ENCODE measurements around the gene HDLBP.

Gene HDLBP

DNA sequence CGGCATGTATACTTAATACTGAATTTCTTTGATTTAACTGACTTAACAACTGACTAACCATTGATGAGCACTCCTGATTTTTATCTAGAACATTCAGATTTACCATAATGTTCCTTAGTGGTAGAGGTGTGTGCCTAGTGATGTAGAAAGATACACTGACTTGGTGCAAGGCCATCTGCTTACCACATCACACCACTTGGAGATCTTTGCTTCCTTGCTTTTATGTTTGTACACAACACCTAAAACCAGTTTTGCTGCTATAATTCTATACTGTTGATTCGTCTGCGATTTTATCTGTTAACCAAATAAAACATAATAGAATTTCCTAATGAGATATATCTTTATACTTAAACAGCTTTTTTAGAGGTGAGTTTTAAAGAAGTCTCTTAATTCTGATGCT, 36.8 kb upstream of the HDLBP start:
- Histone ChIP-seq H3K4me1 (ENCODE audit: control insufficient read depth, insufficient read depth, low read length) (peaks cover 3% of the 10 kb centered on the region), H3K9me3 (ENCODE audit: control insufficient read depth, insufficient read depth, low read length) (no peaks in the 10 kb centered on the region), H3K36me3 (ENCODE audit: control insufficient read depth, insufficient read depth, low read length) (peaks cover 24% of the 10 kb centered on the region; the same call in 1 of the 2 replicates), H3K27ac (ENCODE audit: low read length) (no peak overlapping the region), H3K27me3 (ENCODE audit: control insufficient read depth, insufficient read depth, low read length) (no peaks in the 10 kb centered on the region), H3K4me3 (ENCODE audit: low read length) (no peak overlapping the region)
- no CpG with 5 or more reads among the region's 3 CpGs for WGBS (ENCODE audit: insufficient coverage, insufficient read length)
- no peak for DNase-seq (ENCODE audit: low read depth, low spot score)

DNA sequence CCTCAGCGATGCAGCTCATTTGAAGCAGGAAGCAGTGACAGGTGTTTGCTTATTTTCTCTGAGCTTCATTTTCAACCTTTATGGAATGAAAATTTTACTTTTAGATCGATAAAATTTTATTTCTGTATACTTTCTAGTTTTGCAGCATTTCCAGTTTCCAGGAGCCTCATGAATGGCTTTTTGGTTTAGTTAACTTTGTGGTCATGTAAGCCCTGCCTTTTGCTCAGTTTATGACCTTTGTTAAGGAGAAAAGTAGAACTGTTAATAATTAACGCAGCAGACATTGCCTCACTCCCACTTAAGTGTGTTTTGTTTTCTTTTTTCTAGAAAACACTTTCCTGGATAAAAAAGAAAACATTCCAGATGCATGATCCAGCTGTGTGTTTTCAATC, 36.2 kb upstream of the HDLBP start:
- WGBS (ENCODE audit: insufficient coverage, insufficient read length), result no CpG with 5 or more reads among the region's 3 CpGs
- Histone ChIP-seq H3K36me3 (ENCODE audit: control insufficient read depth, insufficient read depth, low read length) (peaks cover 29% of the 10 kb centered on the region; the same call in 1 of the 2 replicates), H3K27ac (ENCODE audit: low read length) (no peak overlapping the region), H3K27me3 (ENCODE audit: control insufficient read depth, insufficient read depth, low read length) (no peaks in the 10 kb centered on the region), H3K4me1 (ENCODE audit: control insufficient read depth, insufficient read depth, low read length) (peaks cover 3% of the 10 kb centered on the region), H3K4me3 (ENCODE audit: low read length) (no peak overlapping the region), H3K9me3 (ENCODE audit: control insufficient read depth, insufficient read depth, low read length) (no peaks in the 10 kb centered on the region)
- DNase-seq (ENCODE audit: low read depth, low spot score), result no peak

DNA sequence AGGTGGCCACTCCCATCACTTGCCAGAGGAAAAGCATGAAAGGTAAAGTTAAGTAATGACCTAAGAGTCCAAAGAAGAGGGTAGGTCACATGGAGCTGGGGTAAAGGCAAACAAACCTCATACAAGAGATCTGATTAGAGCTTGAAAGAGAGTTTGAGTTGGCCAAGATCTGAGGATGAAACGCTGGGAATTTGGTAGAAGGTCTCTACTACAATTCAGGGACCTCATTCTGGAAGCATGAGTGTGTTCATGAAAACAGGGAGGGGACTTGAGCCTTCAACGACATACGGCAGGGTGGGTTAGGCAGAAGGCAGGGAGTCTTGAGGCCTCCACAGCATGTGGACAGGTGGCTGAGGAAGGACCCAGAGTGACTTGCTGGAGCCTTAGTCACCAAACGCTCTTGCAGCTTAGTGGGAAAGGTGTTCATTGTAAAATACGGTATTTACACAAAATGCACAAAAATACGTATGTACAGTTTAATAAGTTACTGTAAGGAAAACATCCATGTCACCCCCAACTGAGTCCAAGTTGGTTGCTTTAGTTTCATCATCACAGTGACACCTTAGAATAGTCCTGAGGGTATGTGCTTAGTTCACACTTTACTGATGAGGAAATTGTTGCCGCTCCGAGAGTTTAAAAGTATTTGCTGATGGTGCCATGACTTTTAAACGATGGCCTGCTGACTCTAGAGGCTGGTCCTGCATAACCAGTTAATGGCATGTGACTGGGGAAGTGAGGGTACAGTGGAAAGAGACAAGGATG, 35.6 kb upstream of the HDLBP start:
- peaks cover 31% of the 10 kb centered on the region; the same call in 1 of the 2 replicates for H3K36me3 ChIP-seq (ENCODE audit: control insufficient read depth, insufficient read depth, low read length)
- DNase-seq (ENCODE audit: low read depth, low spot score), result no peak
- no peak overlapping the region for H3K27ac ChIP-seq (ENCODE audit: low read length)
- no peaks in the 10 kb centered on the region for H3K9me3 ChIP-seq (ENCODE audit: control insufficient read depth, insufficient read depth, low read length)
- peaks cover 3% of the 10 kb centered on the region for H3K4me1 ChIP-seq (ENCODE audit: control insufficient read depth, insufficient read depth, low read length)
- no peak overlapping the region for H3K4me3 ChIP-seq (ENCODE audit: low read length)
- no peaks in the 10 kb centered on the region for H3K27me3 ChIP-seq (ENCODE audit: control insufficient read depth, insufficient read depth, low read length)
- no CpG with 5 or more reads among the region's 9 CpGs for WGBS (ENCODE audit: insufficient coverage, insufficient read length)

DNA sequence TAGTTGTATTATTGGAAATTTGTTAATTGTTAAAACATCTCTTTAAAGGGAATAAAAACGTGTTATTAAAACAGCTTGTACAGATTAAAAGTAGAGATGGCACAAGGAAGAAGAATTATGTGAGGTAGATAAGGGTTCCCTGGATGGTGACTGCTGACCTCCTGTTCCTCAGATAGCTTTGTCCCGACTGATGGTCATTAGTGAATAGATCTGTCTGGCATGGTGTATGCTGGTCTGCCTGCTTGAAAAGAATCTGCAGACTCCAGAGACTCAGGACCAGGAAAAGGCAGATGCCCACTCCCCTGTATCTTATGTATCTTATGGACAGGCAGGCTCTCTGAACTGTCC, 35.0 kb upstream of the HDLBP start:
- WGBS (ENCODE audit: insufficient coverage, insufficient read length), result 100% methylated on average over 1 of the region's 2 CpGs
- Histone ChIP-seq H3K4me3 (ENCODE audit: low read length) (no peak overlapping the region), H3K36me3 (ENCODE audit: control insufficient read depth, insufficient read depth, low read length) (peaks cover 31% of the 10 kb centered on the region; the same call in 1 of the 2 replicates), H3K27ac (ENCODE audit: low read length) (no peak overlapping the region), H3K9me3 (ENCODE audit: control insufficient read depth, insufficient read depth, low read length) (no peaks in the 10 kb centered on the region), H3K27me3 (ENCODE audit: control insufficient read depth, insufficient read depth, low read length) (no peaks in the 10 kb centered on the region), H3K4me1 (ENCODE audit: control insufficient read depth, insufficient read depth, low read length) (peaks cover 3% of the 10 kb centered on the region)
- no peak for DNase-seq (ENCODE audit: low read depth, low spot score)

DNA sequence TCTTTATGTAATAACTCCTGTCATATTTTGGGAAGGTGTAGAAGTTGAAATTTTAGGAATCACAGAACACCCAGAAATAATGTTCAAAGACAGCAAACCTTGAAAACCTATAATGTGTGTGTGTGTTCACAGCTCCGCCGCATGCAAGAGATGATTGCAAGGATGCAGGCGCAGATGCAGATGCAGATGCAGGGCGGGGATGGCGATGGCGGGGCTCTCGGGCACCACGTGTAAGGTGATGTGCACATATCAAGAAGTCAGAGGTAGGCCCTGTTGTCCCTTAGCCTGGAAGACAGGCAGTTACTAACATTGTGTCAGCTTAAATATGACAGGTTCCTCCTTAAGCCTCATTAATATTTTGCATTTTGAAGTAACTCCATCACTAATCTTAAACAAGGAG, 34.5 kb upstream of the HDLBP start:
- WGBS (ENCODE audit: insufficient coverage, insufficient read length), result no CpG with 5 or more reads among the region's 8 CpGs

DNA sequence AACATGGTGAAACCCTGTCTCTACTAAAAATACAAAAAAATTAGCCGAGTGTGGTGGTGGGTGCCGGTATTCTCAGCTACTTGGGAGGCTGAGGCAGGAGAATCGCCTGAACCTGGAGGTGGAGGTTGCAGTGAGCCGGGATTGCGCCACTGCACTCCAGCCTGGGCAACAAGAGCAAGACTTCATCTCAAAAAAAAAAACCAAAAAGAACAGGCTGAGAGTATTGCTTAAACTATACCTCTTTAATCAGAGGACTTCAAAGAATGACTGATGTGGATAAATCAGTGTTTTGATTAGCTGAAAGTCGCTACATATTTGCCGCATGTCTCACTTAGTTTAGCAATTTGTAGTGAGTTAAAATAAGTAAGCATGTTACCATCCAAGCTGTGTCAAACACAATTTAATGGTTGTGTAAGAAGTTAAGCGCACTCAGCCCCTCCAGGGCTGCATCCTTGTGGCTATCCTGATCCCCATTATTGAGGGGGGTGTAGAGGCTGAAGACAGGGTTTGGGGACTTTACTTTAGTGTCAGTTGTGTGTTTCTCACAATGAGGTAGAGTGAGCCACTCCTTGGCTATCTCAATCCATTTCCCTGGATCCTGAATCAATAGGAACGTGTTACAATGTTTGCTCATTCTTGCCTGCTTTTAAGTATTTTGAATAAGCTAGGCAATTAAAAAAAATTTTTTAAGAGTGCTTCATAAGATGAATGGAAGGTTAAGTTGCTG, 29.6 kb upstream of the HDLBP start:
- Histone ChIP-seq H3K4me3 (ENCODE audit: low read length) (no peak overlapping the region), H3K9me3 (ENCODE audit: control insufficient read depth, insufficient read depth, low read length) (no peaks in the 10 kb centered on the region), H3K4me1 (ENCODE audit: control insufficient read depth, insufficient read depth, low read length) (no peaks in the 10 kb centered on the region), H3K27ac (ENCODE audit: low read length) (no peak overlapping the region), H3K36me3 (ENCODE audit: control insufficient read depth, insufficient read depth, low read length) (peaks cover 32% of the 10 kb centered on the region), H3K27me3 (ENCODE audit: control insufficient read depth, insufficient read depth, low read length) (no peaks in the 10 kb centered on the region)
- no peak for DNase-seq (ENCODE audit: low read depth, low spot score)
- no CpG with 5 or more reads among the region's 9 CpGs for WGBS (ENCODE audit: insufficient coverage, insufficient read length)

More for the DNA sequence above, 34.5 kb upstream of the HDLBP start:
- DNase-seq (ENCODE audit: low read depth, low spot score), result no peak
- no peak overlapping the region for H3K27ac ChIP-seq (ENCODE audit: low read length)
- H3K4me1 ChIP-seq (ENCODE audit: control insufficient read depth, insufficient read depth, low read length), result peaks cover 3% of the 10 kb centered on the region
- no peak overlapping the region for H3K4me3 ChIP-seq (ENCODE audit: low read length)
- H3K9me3 ChIP-seq (ENCODE audit: control insufficient read depth, insufficient read depth, low read length), result no peaks in the 10 kb centered on the region
- no peaks in the 10 kb centered on the region for H3K27me3 ChIP-seq (ENCODE audit: control insufficient read depth, insufficient read depth, low read length)
- H3K36me3 ChIP-seq (ENCODE audit: control insufficient read depth, insufficient read depth, low read length), result peaks cover 31% of the 10 kb centered on the region; the same call in 1 of the 2 replicates

DNA sequence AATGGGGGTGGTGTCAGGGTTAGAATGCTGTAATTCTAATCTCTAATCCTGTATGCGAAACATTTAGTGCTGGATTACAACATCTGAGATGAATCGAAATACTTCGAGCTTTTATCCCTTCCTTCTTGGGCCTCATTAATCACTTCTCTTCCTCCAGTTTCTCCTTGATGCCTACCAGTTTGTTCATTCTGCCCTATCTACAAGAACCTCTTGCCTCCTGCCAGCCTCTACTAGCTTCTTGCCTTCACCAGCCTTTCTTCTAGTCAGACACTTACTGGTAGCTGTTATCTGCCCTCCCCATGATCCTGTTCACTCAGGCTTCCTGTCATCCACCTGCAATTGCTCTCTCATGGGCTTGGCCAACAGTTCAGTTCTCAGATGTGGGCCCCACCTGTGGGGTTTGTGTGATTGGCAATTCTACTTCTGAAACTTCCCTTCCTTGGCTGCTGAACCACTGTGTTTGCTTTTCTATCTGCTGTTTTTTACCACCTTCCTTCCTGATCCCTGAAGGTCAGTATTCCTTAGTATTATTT, 25.2 kb upstream of the HDLBP start:
- DNase-seq (ENCODE audit: low read depth, low spot score), result no peak
- no CpG with 5 or more reads among the region's 3 CpGs for WGBS (ENCODE audit: insufficient coverage, insufficient read length)
- H3K27ac ChIP-seq (ENCODE audit: low read length), result no peak overlapping the region

DNA sequence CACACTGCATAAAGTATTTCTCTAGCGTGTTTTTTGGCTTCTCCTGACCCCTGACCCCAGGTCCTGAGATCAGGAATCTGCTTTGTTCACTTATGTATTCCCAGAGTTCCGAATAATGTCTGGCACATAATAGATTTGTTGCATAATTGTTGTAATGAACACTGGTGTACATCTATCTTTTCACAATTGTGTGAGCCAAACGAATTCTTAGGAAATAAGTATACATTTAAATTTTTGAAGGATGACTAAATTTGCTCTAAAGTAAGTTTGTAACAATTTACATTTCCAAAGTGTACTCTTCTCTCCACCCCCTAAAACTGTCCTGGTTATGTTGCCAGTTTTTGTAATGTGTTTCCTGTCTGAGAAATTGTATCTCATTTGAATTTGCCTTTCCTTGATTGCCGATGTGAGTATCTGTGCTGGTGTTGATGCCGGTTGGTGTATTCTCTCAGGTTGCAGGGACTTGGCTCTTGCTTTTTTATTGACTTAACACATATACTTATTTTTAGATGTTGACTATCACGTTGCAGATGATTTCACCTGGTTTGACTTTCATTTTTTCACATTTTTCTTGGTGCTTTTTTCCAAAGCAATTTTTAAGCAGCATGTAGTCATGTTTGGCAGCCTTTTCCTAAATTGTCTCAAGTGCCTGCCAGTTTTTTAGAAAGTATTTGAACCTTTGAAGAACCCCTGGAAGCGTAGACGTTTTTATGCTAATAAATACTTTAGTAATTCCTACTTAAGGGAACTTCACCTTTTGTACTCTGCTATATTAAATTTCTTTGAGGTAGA, 24.6 kb upstream of the HDLBP start:
- no CpG with 5 or more reads among the region's 8 CpGs for WGBS (ENCODE audit: insufficient coverage, insufficient read length)
- H3K36me3 ChIP-seq (ENCODE audit: control insufficient read depth, insufficient read depth, low read length), result peaks cover 27% of the 10 kb centered on the region

More for the DNA sequence above, 25.2 kb upstream of the HDLBP start:
- Histone ChIP-seq H3K27me3 (ENCODE audit: control insufficient read depth, insufficient read depth, low read length) (no peaks in the 10 kb centered on the region), H3K4me3 (ENCODE audit: low read length) (no peak overlapping the region), H3K36me3 (ENCODE audit: control insufficient read depth, insufficient read depth, low read length) (peaks cover 27% of the 10 kb centered on the region), H3K4me1 (ENCODE audit: control insufficient read depth, insufficient read depth, low read length) (no peaks in the 10 kb centered on the region), H3K9me3 (ENCODE audit: control insufficient read depth, insufficient read depth, low read length) (no peaks in the 10 kb centered on the region)

DNA sequence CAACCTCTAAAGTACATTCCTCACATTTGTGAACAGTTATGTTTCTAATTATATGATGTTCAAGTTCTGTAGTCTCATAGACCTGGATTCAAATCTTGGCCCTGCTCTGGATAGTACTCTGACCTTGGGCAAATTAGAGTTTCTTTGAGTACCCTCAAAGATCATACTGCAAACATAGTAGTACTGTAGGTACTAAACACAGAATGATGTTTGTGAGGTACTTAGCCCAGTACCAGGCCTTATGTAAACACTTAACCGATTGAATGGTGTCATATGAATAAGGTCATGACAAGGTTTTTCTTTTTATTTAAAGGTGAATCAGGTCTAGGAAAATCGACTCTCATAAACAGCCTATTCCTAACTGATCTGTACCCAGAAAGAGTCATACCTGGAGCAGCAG, 19.3 kb upstream of the HDLBP start:
- no peak overlapping the region for H3K27ac ChIP-seq (ENCODE audit: low read length)
- no peaks in the 10 kb centered on the region for H3K27me3 ChIP-seq (ENCODE audit: control insufficient read depth, insufficient read depth, low read length)
- H3K4me3 ChIP-seq (ENCODE audit: low read length), result no peak overlapping the region
- no CpG with 5 or more reads among the region's 2 CpGs for WGBS (ENCODE audit: insufficient coverage, insufficient read length)
- no peaks in the 10 kb centered on the region for H3K4me1 ChIP-seq (ENCODE audit: control insufficient read depth, insufficient read depth, low read length)
- peaks cover 10% of the 10 kb centered on the region; the same call in 1 of the 2 replicates for H3K36me3 ChIP-seq (ENCODE audit: control insufficient read depth, insufficient read depth, low read length)
- DNase-seq (ENCODE audit: low read depth, low spot score), result no peak
- H3K9me3 ChIP-seq (ENCODE audit: control insufficient read depth, insufficient read depth, low read length), result no peaks in the 10 kb centered on the region

More for the DNA sequence above, 24.6 kb upstream of the HDLBP start:
- Histone ChIP-seq H3K27me3 (ENCODE audit: control insufficient read depth, insufficient read depth, low read length) (no peaks in the 10 kb centered on the region), H3K9me3 (ENCODE audit: control insufficient read depth, insufficient read depth, low read length) (no peaks in the 10 kb centered on the region), H3K27ac (ENCODE audit: low read length) (no peak overlapping the region), H3K4me1 (ENCODE audit: control insufficient read depth, insufficient read depth, low read length) (no peaks in the 10 kb centered on the region), H3K4me3 (ENCODE audit: low read length) (no peak overlapping the region)
- no peak for DNase-seq (ENCODE audit: low read depth, low spot score)

DNA sequence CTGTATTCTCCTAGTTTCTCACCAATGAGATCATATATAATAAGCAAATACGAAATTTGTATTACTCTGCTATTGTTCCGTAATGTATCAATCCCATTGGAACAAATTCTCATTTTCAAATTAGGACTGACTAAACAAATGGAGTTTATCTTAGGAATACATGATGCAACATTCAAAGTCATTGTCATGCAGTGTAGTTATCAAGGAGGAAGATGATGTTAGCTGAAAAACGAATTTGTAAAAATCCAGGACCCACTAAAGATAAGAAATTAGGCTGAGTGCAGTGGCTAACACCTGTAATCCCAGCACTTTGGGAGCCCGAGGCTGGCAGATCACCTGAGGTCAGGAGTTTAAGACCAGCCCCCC, 15.1 kb upstream of the HDLBP start:
- Histone ChIP-seq H3K4me3 (ENCODE audit: low read length) (no peak overlapping the region), H3K27me3 (ENCODE audit: control insufficient read depth, insufficient read depth, low read length) (no peaks in the 10 kb centered on the region), H3K27ac (ENCODE audit: low read length) (no peak overlapping the region), H3K4me1 (ENCODE audit: control insufficient read depth, insufficient read depth, low read length) (no peaks in the 10 kb centered on the region), H3K9me3 (ENCODE audit: control insufficient read depth, insufficient read depth, low read length) (no peaks in the 10 kb centered on the region), H3K36me3 (ENCODE audit: control insufficient read depth, insufficient read depth, low read length) (peaks cover 5% of the 10 kb centered on the region; the same call in 1 of the 2 replicates)
- no CpG with 5 or more reads among the region's 4 CpGs for WGBS (ENCODE audit: insufficient coverage, insufficient read length)
- DNase-seq (ENCODE audit: low read depth, low spot score), result no peak

Measured in iPS DF 6.9 (cell line).